Smooth muscle cell of trachea (primary cell): ENCODE results near the gene TWIST1. TPM values are rescaled to one million over a fixed set of nuclear protein-coding genes. Genes with fewer than 3 reads are reported as not detected.

Experiments
- total RNA-seq: library from RNA; depleted of rRNA; stranded (reverse); fragments of >200 nt; gene quantifications from 2 replicates; pipeline ENCODE4 v1.2.1, GENCODE V29; 2014

Gene TWIST1
- 76.5 and 118 TPM in 2 replicates for total RNA-seq

DNA sequence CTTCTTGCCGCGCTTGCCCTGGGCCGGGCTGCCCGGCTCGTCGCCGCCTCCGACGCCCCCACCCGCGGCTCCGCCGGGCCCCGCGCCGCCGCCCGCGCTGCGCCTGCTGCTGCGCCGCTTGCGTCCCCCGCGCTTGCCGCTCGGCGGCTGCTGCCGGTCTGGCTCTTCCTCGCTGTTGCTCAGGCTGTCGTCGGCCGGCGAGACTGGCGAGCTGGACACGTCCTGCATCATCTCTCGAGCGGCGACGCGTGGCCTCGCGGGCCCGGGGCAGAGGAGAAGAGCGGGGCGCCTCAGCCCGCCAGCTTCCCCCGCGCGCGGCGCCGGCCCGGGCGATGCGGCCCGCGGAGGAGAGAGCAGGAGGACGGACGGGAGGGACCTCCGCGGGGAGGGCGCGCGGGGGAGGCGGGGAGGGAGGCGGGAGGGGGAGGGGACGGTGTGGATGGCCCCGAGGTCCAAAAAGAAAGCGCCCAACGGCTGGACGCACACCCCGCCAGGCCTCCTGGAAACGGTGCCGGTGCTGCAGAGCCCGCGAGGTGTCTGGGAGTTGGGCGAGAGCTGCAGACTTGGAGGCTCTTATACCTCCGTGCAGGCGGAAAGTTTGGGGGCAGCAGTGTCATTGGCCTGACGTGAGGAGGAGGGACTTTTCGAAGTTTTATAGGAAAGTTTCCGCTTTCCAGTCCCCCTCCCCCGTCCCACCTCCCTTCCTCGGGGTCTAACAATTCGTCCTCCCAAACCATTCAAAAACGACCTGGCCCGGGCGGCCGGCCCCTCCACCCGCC lies at the start of gene TWIST1:
Gene TWIST1 (minus strand): TSS at position 546 of the 779 bp plus-strand sequence. CDS start 315 bp downstream, at position 231.

GRCh38 chr7:19144661-19145433 lies 27.4 kb upstream of the TWIST1 start, which contains the start of gene FERD3L:
Gene FERD3L, minus strand, starts transcription at chr7:19145421. Its CDS starts 59 bp downstream, at chr7:19145362.

Other genes starting within 250 kb of the TWIST1 start
- gene FERD3L, start 27.8 kb upstream of the TWIST1 start, total RNA-seq: not detected in 2 replicates